SK-N-SH (cell line): Measurements from ENCODE around the gene KCNH4. TPM values are rescaled to one million over a fixed set of nuclear protein-coding genes. Genes with fewer than 3 reads are reported as not detected.

Experiments
- CTCF ChIA-PET: fragments of 300-600, 350-600 bp; formaldehyde crosslinking; extraction: SDS; loops from one replicate; lab custom pipeline; 2021; lab: Yijun Ruan, JAX
- POLR2A ChIA-PET: fragments of 350-600 bp; sonication (Branson Sonifier 250); formaldehyde crosslinking; extraction: SDS; loops from one replicate; lab custom pipeline; 2020; ENCODE audit warnings: antibody characterized with exemption, inconsistent platforms; lab: Yijun Ruan, JAX
- DNase-seq: peaks from one replicate; pipeline ENCODE4 v3.0.0; 2012
- H2AFZ ChIP-seq: fragments of 200-600 bp; sonication (generic); 2 replicates; pipeline ENCODE4 v1.8.1; 2016; ENCODE audit warnings: antibody characterized with exemption, mild to moderate bottlenecking, low read depth
- H3F3A ChIP-seq: fragments of 200-600 bp; sonication (generic); replicated peaks from 2 replicates; pipeline ENCODE3; 2016; ENCODE audit warnings: antibody characterized with exemption, mild to moderate bottlenecking; ENCODE audit not compliant: insufficient read depth
- H3K27ac ChIP-seq, 2 experiments: fragments of 200-500 bp in 1 of 2; fragments of 200-600 bp in 1 of 2; sonication (Bioruptor generic) in 1 of 2; sonication (generic), shearing (Covaris generic) in 1 of 2; 2 replicates each; pipeline versions ENCODE4 v1.5.1 to v1.6.1; 2014 to 2016; ENCODE audit warnings: low read depth in 2 of 2, inconsistent platforms in 1 of 2, low read length in 1 of 2, mild to moderate bottlenecking in 1 of 2, mixed read lengths in 1 of 2
- H3K27me3 ChIP-seq: fragments of 200-600 bp; sonication (generic), shearing (Covaris generic); 2 replicates; pipeline ENCODE4 v1.6.1; 2016; ENCODE audit warnings: mixed run types; ENCODE audit not compliant: insufficient read depth
- H3K36me3 ChIP-seq, 2 experiments: fragments of 200-500 bp in 1 of 2; fragments of 200-600 bp in 1 of 2; sonication (Bioruptor generic) in 1 of 2; sonication (generic) in 1 of 2; replicated peaks in 1 of 2; 2 replicates each; pipeline versions ENCODE3 to v1.5.1; 2014 to 2016; ENCODE audit warnings: low read length in 1 of 2, mild to moderate bottlenecking in 1 of 2; ENCODE audit not compliant: insufficient read depth in 2 of 2, control insufficient read depth in 1 of 2
- H3K4me1 ChIP-seq, 2 experiments: fragments of 200-500 bp in 1 of 2; fragments of 200-600 bp in 1 of 2; sonication (Bioruptor generic) in 1 of 2; sonication (generic), shearing (Covaris generic) in 1 of 2; 2 replicates each; pipeline versions ENCODE4 v1.5.1 to v1.6.1; 2014 to 2016; ENCODE audit warnings: low read depth in 1 of 2, low read length in 1 of 2, mixed run types in 1 of 2; ENCODE audit not compliant: insufficient read depth in 2 of 2, control insufficient read depth in 1 of 2
- H3K4me2 ChIP-seq: fragments of 200-600 bp; sonication (generic), shearing (Covaris generic); 2 replicates; pipeline ENCODE4 v1.6.1; 2017; ENCODE audit warnings: mixed run types
- H3K4me3 ChIP-seq, 2 experiments: fragments of 200-500 bp in 1 of 2; fragments of 200-600 bp in 1 of 2; sonication (Bioruptor generic) in 1 of 2; sonication (generic), shearing (Covaris generic) in 1 of 2; 2 replicates each; pipeline versions ENCODE4 v1.5.1 to v1.8.1; 2014 to 2016; ENCODE audit warnings: low read depth in 2 of 2, inconsistent platforms in 1 of 2, low read length in 1 of 2, mild to moderate bottlenecking in 1 of 2, mixed read lengths in 1 of 2, moderate library complexity in 1 of 2
- H3K79me2 ChIP-seq: fragments of 200-600 bp; sonication (generic); 2 replicates; pipeline ENCODE4 v1.8.1; 2017; ENCODE audit warnings: mild to moderate bottlenecking; ENCODE audit not compliant: insufficient read depth
- H3K9ac ChIP-seq: fragments of 200-600 bp; sonication (generic); 2 replicates; pipeline ENCODE4 v1.6.1; 2017; ENCODE audit warnings: mixed run types
- H3K9me2 ChIP-seq: fragments of 200-600 bp; sonication (generic); 2 replicates; pipeline ENCODE4 v1.6.1; 2017; ENCODE audit warnings: mixed run types
- H3K9me3 ChIP-seq: fragments of 200-600 bp; sonication (generic); 2 replicates; pipeline ENCODE4 v1.6.1; 2017; ENCODE audit warnings: mixed run types, mild to moderate bottlenecking, moderate library complexity
- H4K20me1 ChIP-seq: fragments of 200-600 bp; sonication (generic); 2 replicates; pipeline ENCODE4 v1.6.1; 2017; ENCODE audit warnings: mild to moderate bottlenecking, mixed run types; ENCODE audit not compliant: insufficient read depth
- CTCF ChIP-seq: fragments of 200-600 bp; sonication (generic); IDR thresholded peaks from 2 replicates; pipeline ENCODE4 v1.6.1; 2017; ENCODE audit warnings: antibody characterized with exemption, mild to moderate bottlenecking, moderate library complexity
- EZH2phosphoT487 ChIP-seq: fragments of 200-600 bp; sonication (generic); IDR thresholded peaks from 2 replicates; pipeline ENCODE4 v1.6.1; 2017; ENCODE audit warnings: low read depth, mixed run types, mild to moderate bottlenecking, antibody characterized with exemption, moderate library complexity, borderline replicate concordance
- IRF3 ChIP-seq: fragments of 150-350 bp; IDR thresholded peaks from 2 replicates; pipeline ENCODE4 v1.6.1; 2016; ENCODE audit warnings: mild to moderate bottlenecking, low read depth, low read length
- MEF2A ChIP-seq: IDR thresholded peaks from 2 replicates; pipeline ENCODE4 v1.4.0; 2012; ENCODE audit warnings: low read depth, borderline replicate concordance
- NRF1 ChIP-seq: IDR thresholded peaks from 2 replicates; pipeline ENCODE4 v1.6.1; 2012; ENCODE audit warnings: low read depth, mild to moderate bottlenecking, low read length
- RAD21 ChIP-seq: IDR thresholded peaks from 2 replicates; pipeline ENCODE4 v1.6.1; 2012; ENCODE audit warnings: mild to moderate bottlenecking, low read length
- REST ChIP-seq: IDR thresholded peaks from 2 replicates; pipeline ENCODE4 v1.6.1; 2012; ENCODE audit warnings: mild to moderate bottlenecking, low read depth, low read length, moderate library complexity
- RFX5 ChIP-seq: IDR thresholded peaks from 2 replicates; pipeline ENCODE4 v1.6.1; 2012; ENCODE audit warnings: mild to moderate bottlenecking, improper control_type of control experiment, low read length
- WGBS: methylation state at CpG from one replicate; pipeline ENCODE4 v1.1.6; 2017; ENCODE audit warnings: low lambda C conversion rate; 5-methylcytosine and 5-hydroxymethylcytosine counted together
- polyA plus RNA-seq, 3 experiments: library from polyadenylated mRNA; depleted of rRNA; stranded (reverse); fragments of >200 nt; gene quantifications; 2 replicates each; pipeline ENCODE4 v1.2.3, GENCODE V29; 2012

The KCNH4 gene
- polyA plus RNA-seq, 1 of the 3 experiments (the other 2 are of a cell fraction): 0.46 TPM

DNA sequence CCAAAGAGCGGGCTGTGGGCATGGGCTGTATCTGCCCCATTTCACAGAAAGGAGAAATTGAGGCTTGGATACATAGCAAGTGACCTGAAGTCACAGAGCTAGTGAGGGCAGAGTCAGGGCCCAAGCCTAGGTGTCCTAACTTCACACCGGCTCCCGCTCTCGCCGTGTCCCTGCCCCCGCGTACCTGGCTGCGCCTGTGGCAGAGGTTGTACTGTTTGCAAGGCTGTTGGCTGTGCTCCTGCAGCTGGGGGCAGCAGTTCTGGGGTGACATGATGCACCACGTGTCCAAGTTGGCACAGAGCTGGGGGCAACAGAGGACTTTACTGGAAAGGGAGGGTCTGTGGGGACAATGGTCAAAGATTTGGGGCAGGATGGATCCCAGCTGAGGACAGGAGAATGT, 71.9 kb downstream of the KCNH4 start:
- CTCF ChIA-PET: interaction anchor here (1.5 to 29.9 kb wide), 6 partner anchors 8 to 149 kb away, joined by 3 to 496 read pairs (median 23); partner anchors contain the start of genes DNAJC7, NKIRAS2 and ZNF385C
- H3K79me2 ChIP-seq: no peaks in the 10 kb centered on the region

More for the DNA sequence above, 71.9 kb downstream of the KCNH4 start:
- H3K4me2 ChIP-seq: no peak overlapping the region
- H3K27me3 ChIP-seq: no peaks in the 10 kb centered on the region
- H3K9ac ChIP-seq: no peak overlapping the region
- H3K4me1 ChIP-seq: peaks cover 0 to 11% of the 10 kb centered on the region in 2 experiments; a peak in 1 of 4 replicates
- no peak overlapping the region for H3K4me3 ChIP-seq
- H2AFZ ChIP-seq: no peak overlapping the region
- no peaks in the 10 kb centered on the region for H3K9me3 ChIP-seq
- no peak overlapping the region for H3K27ac ChIP-seq
- 89% methylated on average over 5 of the region's 9 CpGs for WGBS
- POLR2A ChIA-PET: interaction anchor here (1.2 kb wide), 1 partner anchor 12 kb away, joined by 3 read pairs; the partner anchor contains the start of gene KAT2A
- TF ChIP-seq REST: no peak
- no peak for TF ChIP-seq NRF1
- no peak for TF ChIP-seq IRF3
- no peak for TF ChIP-seq RFX5
- TF ChIP-seq EZH2phosphoT487: no peak
- TF ChIP-seq CTCF: no peak
- TF ChIP-seq RAD21: no peak
- TF ChIP-seq MEF2A: no peak
- H3F3A ChIP-seq: no peaks in the 10 kb centered on the region
- DNase-seq: no peak
- peaks cover 0 to 8% of the 10 kb centered on the region in 2 experiments for H3K36me3 ChIP-seq
- no peaks in the 10 kb centered on the region for H4K20me1 ChIP-seq
- H3K9me2 ChIP-seq: no peaks in the 10 kb centered on the region
